GM23338 (cell line): ENCODE results near the gene HDAC9. TPM values are rescaled to one million over a fixed set of nuclear protein-coding genes. Genes with fewer than 3 reads are reported as not detected.

Source experiments
- ATAC-seq: fragments of 200-7000 bp; cut with Tn5 transposase; 3 replicates; pipeline ENCODE4 v1.9.1; 2020
- DNase-seq: peaks from one replicate; pipeline ENCODE4 v3.0.0-alpha.2; 2015; ENCODE audit warnings: low spot score
- H2AFZ ChIP-seq: fragments of 200-600 bp; sonication (generic); 2 replicates; pipeline ENCODE4 v1.8.0; 2016; ENCODE audit warnings: antibody characterized with exemption, mild to moderate bottlenecking, moderate library complexity
- H3F3A ChIP-seq: fragments of 200-600 bp; sonication (generic); replicated peaks from 2 replicates; pipeline ENCODE4 v1.8.0; 2017; ENCODE audit warnings: antibody characterized with exemption, mixed run types, low read depth
- H3K27ac ChIP-seq: fragments of 200-600 bp; sonication (generic); 2 replicates; pipeline ENCODE4 v1.6.1; 2016; ENCODE audit warnings: low read depth
- H3K27me3 ChIP-seq: fragments of 200-600 bp; sonication (generic); 2 replicates; pipeline ENCODE4 v1.8.0; 2016; ENCODE audit warnings: mild to moderate bottlenecking, mixed run types, moderate library complexity; ENCODE audit not compliant: insufficient read depth
- H3K36me3 ChIP-seq: fragments of 200-600 bp; sonication (generic); 2 replicates; pipeline ENCODE4 v1.8.0; 2016; ENCODE audit warnings: mild to moderate bottlenecking; ENCODE audit not compliant: insufficient read depth
- H3K4me1 ChIP-seq: fragments of 200-600 bp; sonication (generic); 2 replicates; pipeline ENCODE4 v1.8.0; 2016; ENCODE audit warnings: mild to moderate bottlenecking, moderate library complexity; ENCODE audit not compliant: insufficient read depth
- H3K4me2 ChIP-seq: fragments of 200-600 bp; sonication (generic); 2 replicates; pipeline ENCODE4 v1.7.1; 2017; ENCODE audit warnings: mixed run types
- H3K4me3 ChIP-seq: fragments of 200-600 bp; sonication (generic); 2 replicates; pipeline ENCODE4 v1.6.1; 2016; ENCODE audit warnings: mixed run types
- H3K79me2 ChIP-seq: fragments of 200-600 bp; sonication (generic); replicated peaks from 2 replicates; pipeline ENCODE4 v1.8.0; 2017; ENCODE audit warnings: mild to moderate bottlenecking; ENCODE audit not compliant: insufficient read depth
- H3K9me2 ChIP-seq: fragments of 200-600 bp; sonication (generic); 2 replicates; pipeline ENCODE4 v1.8.0; 2017; ENCODE audit not compliant: insufficient read depth
- H4K20me1 ChIP-seq: fragments of 200-600 bp; sonication (generic); replicated peaks from 2 replicates; pipeline ENCODE4 v1.8.0; 2017; ENCODE audit warnings: mild to moderate bottlenecking; ENCODE audit not compliant: insufficient read depth
- H3K27ac Mint-ChIP-seq: 2 replicates; pipeline ENCODE4 v1.8.0; 2020; ENCODE audit warnings: inconsistent platforms, mild to moderate bottlenecking, moderate library complexity, mixed read lengths
- H3K27me3 Mint-ChIP-seq: 3 replicates; pipeline ENCODE4 v1.8.0; 2022; ENCODE audit warnings: low read depth, mild to moderate bottlenecking, moderate library complexity, mixed read lengths, inconsistent platforms; ENCODE audit not compliant: insufficient read depth, poor library complexity
- H3K36me3 Mint-ChIP-seq: 3 replicates; pipeline ENCODE4 v1.8.0; 2021; ENCODE audit warnings: low read depth, mild to moderate bottlenecking, inconsistent platforms, moderate library complexity, mixed read lengths
- H3K4me1 Mint-ChIP-seq: 3 replicates; pipeline ENCODE4 v1.8.0; 2020; ENCODE audit warnings: mild to moderate bottlenecking, inconsistent platforms, mixed read lengths
- H3K4me3 Mint-ChIP-seq: 3 replicates; pipeline ENCODE4 v1.8.0; 2021; ENCODE audit warnings: moderate library complexity, mild to moderate bottlenecking, inconsistent platforms, mixed read lengths
- H3K9me3 Mint-ChIP-seq: 3 replicates; pipeline ENCODE4 v1.8.0; 2020; ENCODE audit warnings: moderate library complexity, mild to moderate bottlenecking, inconsistent platforms, mixed read lengths
- CREB1 ChIP-seq: fragments of 250-450 bp; sonication (Bioruptor Pico); IDR thresholded peaks from 2 replicates; pipeline ENCODE4 v1.5.0; 2020; ENCODE audit warnings: low read depth, mild to moderate bottlenecking, moderate library complexity
- EZH2 ChIP-seq: fragments of 200-600 bp; sonication (generic); IDR thresholded peaks from one replicate; pipeline ENCODE4 v1.8.0; 2017; ENCODE audit warnings: antibody characterized with exemption, mild to moderate bottlenecking, low read depth; ENCODE audit not compliant: unreplicated experiment
- NANOG ChIP-seq: IDR thresholded peaks from 2 replicates; pipeline ENCODE4 v1.6.1; 2016; ENCODE audit warnings: antibody characterized with exemption, borderline replicate concordance
- STAT1 ChIP-seq: IDR thresholded peaks from one replicate; pipeline ENCODE4 v1.6.1; 2016; ENCODE audit warnings: antibody characterized with exemption; ENCODE audit not compliant: unreplicated experiment
- ZNF114 ChIP-seq: fragments of 250-450 bp; sonication (Bioruptor Pico); IDR thresholded peaks from 2 replicates; pipeline ENCODE4 v1.5.0; 2020; ENCODE audit warnings: mild to moderate bottlenecking, moderate library complexity
- polyA plus RNA-seq: library from polyadenylated mRNA; unstranded; fragments of >200 nt; fragmentation: Nextera tagmentation; extraction: Ambion mirVana; gene quantifications from 2 replicates; pipeline ENCODE4 v1.2.1, GENCODE V29; 2016
- total RNA-seq: library from RNA; depleted of rRNA; stranded (reverse); fragments of >200 nt; shearing (Covaris generic); gene quantifications from 2 replicates; pipeline ENCODE4 v1.2.3, GENCODE V29; 2014
- TF ChIP-seq, protein P1 (sequence below): fragments of 250-450 bp; sonication (Bioruptor Pico); IDR thresholded peaks from 2 replicates; pipeline ENCODE4 v1.5.0; 2020; ENCODE audit warnings: mild to moderate bottlenecking, moderate library complexity
- TF ChIP-seq, protein P2 (sequence below): IDR thresholded peaks from 2 replicates; pipeline ENCODE4 v1.6.1; 2016; ENCODE audit warnings: antibody characterized with exemption
- TF ChIP-seq, protein P3 (sequence below): IDR thresholded peaks from one replicate; pipeline ENCODE4 v1.6.1; 2018; ENCODE audit warnings: antibody characterized with exemption; ENCODE audit not compliant: unreplicated experiment

HDAC9 gene
- total and polyA plus RNA-seq, 2 experiments from 2014 or later: 8.3 to 18.5 TPM

DNA sequence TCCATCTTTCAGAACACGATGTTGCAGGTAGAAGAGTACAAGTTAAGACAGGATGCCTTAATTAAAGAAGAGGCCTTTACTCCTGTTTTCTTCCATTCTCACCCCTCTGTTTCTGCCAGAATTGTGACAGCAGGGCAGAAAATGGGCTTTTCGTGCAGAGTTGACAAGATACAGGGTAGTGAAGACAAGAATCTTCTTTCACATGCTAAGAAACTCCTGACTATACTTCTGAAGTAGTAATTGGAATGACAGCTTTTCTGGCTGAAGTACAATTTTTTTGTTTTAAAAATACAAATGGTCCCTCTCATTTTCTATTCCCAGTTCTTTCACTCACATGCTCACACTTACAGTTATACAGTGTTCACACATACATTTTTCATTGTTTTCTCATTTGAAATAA is 22.1 kb downstream of the HDAC9 start:
- Mint-ChIP-seq H3K27ac (peak overlapping the region; percentile 13; the same call in 1 of the 2 replicates), H3K4me3 (no peak overlapping the region), H3K9me3 (no peaks in the 10 kb centered on the region), H3K36me3 (no peaks in the 10 kb centered on the region), H3K4me1 (peaks cover 40% of the 10 kb centered on the region), H3K27me3 (no peaks in the 10 kb centered on the region)
- no peak for ATAC-seq
- no peaks in the 10 kb centered on the region for H3K27me3 ChIP-seq
- no peaks in the 10 kb centered on the region for H3K36me3 ChIP-seq
- no peak overlapping the region for H2AFZ ChIP-seq
- no peaks in the 10 kb centered on the region for H3F3A ChIP-seq
- H4K20me1 ChIP-seq: no peaks in the 10 kb centered on the region
- no peaks in the 10 kb centered on the region for H3K79me2 ChIP-seq
- TF ChIP-seq, protein P1, sequence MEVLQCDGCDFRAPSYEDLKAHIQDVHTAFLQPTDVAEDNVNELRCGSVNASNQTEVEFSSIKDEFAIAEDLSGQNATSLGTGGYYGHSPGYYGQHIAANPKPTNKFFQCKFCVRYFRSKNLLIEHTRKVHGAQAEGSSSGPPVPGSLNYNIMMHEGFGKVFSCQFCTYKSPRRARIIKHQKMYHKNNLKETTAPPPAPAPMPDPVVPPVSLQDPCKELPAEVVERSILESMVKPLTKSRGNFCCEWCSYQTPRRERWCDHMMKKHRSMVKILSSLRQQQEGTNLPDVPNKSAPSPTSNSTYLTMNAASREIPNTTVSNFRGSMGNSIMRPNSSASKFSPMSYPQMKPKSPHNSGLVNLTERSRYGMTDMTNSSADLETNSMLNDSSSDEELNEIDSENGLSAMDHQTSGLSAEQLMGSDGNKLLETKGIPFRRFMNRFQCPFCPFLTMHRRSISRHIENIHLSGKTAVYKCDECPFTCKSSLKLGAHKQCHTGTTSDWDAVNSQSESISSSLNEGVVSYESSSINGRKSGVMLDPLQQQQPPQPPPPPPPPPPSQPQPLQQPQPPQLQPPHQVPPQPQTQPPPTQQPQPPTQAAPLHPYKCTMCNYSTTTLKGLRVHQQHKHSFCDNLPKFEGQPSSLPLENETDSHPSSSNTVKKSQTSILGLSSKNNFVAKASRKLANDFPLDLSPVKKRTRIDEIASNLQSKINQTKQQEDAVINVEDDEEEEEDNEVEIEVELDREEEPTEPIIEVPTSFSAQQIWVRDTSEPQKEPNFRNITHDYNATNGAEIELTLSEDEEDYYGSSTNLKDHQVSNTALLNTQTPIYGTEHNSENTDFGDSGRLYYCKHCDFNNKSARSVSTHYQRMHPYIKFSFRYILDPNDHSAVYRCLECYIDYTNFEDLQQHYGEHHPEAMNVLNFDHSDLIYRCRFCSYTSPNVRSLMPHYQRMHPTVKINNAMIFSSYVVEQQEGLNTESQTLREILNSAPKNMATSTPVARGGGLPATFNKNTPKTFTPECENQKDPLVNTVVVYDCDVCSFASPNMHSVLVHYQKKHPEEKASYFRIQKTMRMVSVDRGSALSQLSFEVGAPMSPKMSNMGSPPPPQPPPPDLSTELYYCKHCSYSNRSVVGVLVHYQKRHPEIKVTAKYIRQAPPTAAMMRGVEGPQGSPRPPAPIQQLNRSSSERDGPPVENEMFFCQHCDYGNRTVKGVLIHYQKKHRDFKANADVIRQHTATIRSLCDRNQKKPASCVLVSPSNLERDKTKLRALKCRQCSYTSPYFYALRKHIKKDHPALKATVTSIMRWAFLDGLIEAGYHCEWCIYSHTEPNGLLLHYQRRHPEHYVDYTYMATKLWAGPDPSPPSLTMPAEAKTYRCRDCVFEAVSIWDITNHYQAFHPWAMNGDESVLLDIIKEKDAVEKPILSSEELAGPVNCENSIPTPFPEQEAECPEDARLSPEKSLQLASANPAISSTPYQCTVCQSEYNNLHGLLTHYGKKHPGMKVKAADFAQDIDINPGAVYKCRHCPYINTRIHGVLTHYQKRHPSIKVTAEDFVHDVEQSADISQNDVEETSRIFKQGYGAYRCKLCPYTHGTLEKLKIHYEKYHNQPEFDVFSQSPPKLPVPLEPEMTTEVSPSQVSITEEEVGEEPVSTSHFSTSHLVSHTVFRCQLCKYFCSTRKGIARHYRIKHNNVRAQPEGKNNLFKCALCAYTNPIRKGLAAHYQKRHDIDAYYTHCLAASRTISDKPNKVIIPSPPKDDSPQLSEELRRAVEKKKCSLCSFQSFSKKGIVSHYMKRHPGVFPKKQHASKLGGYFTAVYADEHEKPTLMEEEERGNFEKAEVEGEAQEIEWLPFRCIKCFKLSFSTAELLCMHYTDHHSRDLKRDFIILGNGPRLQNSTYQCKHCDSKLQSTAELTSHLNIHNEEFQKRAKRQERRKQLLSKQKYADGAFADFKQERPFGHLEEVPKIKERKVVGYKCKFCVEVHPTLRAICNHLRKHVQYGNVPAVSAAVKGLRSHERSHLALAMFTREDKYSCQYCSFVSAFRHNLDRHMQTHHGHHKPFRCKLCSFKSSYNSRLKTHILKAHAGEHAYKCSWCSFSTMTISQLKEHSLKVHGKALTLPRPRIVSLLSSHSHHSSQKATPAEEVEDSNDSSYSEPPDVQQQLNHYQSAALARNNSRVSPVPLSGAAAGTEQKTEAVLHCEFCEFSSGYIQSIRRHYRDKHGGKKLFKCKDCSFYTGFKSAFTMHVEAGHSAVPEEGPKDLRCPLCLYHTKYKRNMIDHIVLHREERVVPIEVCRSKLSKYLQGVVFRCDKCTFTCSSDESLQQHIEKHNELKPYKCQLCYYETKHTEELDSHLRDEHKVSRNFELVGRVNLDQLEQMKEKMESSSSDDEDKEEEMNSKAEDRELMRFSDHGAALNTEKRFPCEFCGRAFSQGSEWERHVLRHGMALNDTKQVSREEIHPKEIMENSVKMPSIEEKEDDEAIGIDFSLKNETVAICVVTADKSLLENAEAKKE (CRISPR knock-in tag): no peak
- TF ChIP-seq STAT1: no peak
- no peak for TF ChIP-seq EZH2
- no peak for TF ChIP-seq NANOG
- no peak for TF ChIP-seq CREB1
- TF ChIP-seq, protein P2, sequence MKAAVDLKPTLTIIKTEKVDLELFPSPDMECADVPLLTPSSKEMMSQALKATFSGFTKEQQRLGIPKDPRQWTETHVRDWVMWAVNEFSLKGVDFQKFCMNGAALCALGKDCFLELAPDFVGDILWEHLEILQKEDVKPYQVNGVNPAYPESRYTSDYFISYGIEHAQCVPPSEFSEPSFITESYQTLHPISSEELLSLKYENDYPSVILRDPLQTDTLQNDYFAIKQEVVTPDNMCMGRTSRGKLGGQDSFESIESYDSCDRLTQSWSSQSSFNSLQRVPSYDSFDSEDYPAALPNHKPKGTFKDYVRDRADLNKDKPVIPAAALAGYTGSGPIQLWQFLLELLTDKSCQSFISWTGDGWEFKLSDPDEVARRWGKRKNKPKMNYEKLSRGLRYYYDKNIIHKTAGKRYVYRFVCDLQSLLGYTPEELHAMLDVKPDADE: no peak
- TF ChIP-seq ZNF114 (CRISPR knock-in tag): no peak
- TF ChIP-seq, protein P3, sequence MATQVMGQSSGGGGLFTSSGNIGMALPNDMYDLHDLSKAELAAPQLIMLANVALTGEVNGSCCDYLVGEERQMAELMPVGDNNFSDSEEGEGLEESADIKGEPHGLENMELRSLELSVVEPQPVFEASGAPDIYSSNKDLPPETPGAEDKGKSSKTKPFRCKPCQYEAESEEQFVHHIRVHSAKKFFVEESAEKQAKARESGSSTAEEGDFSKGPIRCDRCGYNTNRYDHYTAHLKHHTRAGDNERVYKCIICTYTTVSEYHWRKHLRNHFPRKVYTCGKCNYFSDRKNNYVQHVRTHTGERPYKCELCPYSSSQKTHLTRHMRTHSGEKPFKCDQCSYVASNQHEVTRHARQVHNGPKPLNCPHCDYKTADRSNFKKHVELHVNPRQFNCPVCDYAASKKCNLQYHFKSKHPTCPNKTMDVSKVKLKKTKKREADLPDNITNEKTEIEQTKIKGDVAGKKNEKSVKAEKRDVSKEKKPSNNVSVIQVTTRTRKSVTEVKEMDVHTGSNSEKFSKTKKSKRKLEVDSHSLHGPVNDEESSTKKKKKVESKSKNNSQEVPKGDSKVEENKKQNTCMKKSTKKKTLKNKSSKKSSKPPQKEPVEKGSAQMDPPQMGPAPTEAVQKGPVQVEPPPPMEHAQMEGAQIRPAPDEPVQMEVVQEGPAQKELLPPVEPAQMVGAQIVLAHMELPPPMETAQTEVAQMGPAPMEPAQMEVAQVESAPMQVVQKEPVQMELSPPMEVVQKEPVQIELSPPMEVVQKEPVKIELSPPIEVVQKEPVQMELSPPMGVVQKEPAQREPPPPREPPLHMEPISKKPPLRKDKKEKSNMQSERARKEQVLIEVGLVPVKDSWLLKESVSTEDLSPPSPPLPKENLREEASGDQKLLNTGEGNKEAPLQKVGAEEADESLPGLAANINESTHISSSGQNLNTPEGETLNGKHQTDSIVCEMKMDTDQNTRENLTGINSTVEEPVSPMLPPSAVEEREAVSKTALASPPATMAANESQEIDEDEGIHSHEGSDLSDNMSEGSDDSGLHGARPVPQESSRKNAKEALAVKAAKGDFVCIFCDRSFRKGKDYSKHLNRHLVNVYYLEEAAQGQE: no peak
- no peak overlapping the region for H3K4me2 ChIP-seq
- H3K27ac ChIP-seq: no peak overlapping the region
- no peak overlapping the region for H3K4me3 ChIP-seq
- H3K9me2 ChIP-seq: no peaks in the 10 kb centered on the region
- peaks cover 21% of the 10 kb centered on the region for H3K4me1 ChIP-seq
- DNase-seq: no peak
